Activated CD8-positive, alpha-beta T cell treated with anti-CD3 and anti-CD28 coated beads for 36 hours (primary cell): ENCODE measurements around the gene RNF39. TPM values are rescaled to one million over a fixed set of nuclear protein-coding genes. Genes with fewer than 3 reads are reported as not detected.
"Not testable (repeated sequence)": the region's sequence is repeated elsewhere in the genome, so short reads cannot be mapped to it uniquely, and the experiment has no call there.

Experiments used
- ATAC-seq: fragments of 200-7000 bp; cut with Tn5 transposase; one replicate; pipeline ENCODE4 v1.10.0; 2021; ENCODE audit warnings: mild to moderate bottlenecking, moderate library complexity
- CTCF ChIA-PET: fragments of 350-600 bp; sonication (Branson Sonifier 250); formaldehyde crosslinking; loops from one replicate; lab custom pipeline; 2021; ENCODE audit warnings: antibody characterized with exemption; lab: Charles Lee
- POLR2A ChIA-PET: fragments of 350-600 bp; sonication (Branson Sonifier 250); formaldehyde crosslinking; loops from one replicate; lab custom pipeline; 2021; ENCODE audit warnings: antibody characterized with exemption; lab: Charles Lee
- DNase-seq: peaks from one replicate; pipeline ENCODE4 v3.0.0-alpha.2; 2020
- H3K27ac Mint-ChIP-seq: one replicate; pipeline ENCODE4 v1.8.0; 2021; ENCODE audit warnings: mild to moderate bottlenecking, mixed read lengths
- H3K27me3 Mint-ChIP-seq: one replicate; pipeline ENCODE4 v1.8.0; 2021; ENCODE audit warnings: mixed read lengths
- H3K36me3 Mint-ChIP-seq: one replicate; pipeline ENCODE4 v1.8.0; 2021; ENCODE audit warnings: low read depth, mixed read lengths
- H3K4me1 Mint-ChIP-seq: one replicate; pipeline ENCODE4 v1.8.0; 2021; ENCODE audit warnings: low read depth, mixed read lengths
- H3K4me3 Mint-ChIP-seq: one replicate; pipeline ENCODE4 v1.8.0; 2021; ENCODE audit warnings: mild to moderate bottlenecking, moderate library complexity, mixed read lengths
- H3K9me3 Mint-ChIP-seq: one replicate; pipeline ENCODE4 v1.8.0; 2021; ENCODE audit warnings: mixed read lengths
- CTCF ChIP-seq: fragments of 200-600 bp; IDR thresholded peaks from one replicate; pipeline ENCODE4 v1.8.0; 2022; ENCODE audit warnings: antibody characterized with exemption, mild to moderate bottlenecking
- intact Hi-C: fragments of 100-400 bp; cut with micrococcal nuclease; formaldehyde crosslinking; loops from one replicate; pipeline ENCODE4 v1.10.0; 2022
- total RNA-seq, 2 experiments: library from RNA; stranded (reverse); gene quantifications; one replicate each; pipeline ENCODE4 v1.2.3, GENCODE V29; 2021

Gene RNF39
- total RNA-seq = not detected

DNA sequence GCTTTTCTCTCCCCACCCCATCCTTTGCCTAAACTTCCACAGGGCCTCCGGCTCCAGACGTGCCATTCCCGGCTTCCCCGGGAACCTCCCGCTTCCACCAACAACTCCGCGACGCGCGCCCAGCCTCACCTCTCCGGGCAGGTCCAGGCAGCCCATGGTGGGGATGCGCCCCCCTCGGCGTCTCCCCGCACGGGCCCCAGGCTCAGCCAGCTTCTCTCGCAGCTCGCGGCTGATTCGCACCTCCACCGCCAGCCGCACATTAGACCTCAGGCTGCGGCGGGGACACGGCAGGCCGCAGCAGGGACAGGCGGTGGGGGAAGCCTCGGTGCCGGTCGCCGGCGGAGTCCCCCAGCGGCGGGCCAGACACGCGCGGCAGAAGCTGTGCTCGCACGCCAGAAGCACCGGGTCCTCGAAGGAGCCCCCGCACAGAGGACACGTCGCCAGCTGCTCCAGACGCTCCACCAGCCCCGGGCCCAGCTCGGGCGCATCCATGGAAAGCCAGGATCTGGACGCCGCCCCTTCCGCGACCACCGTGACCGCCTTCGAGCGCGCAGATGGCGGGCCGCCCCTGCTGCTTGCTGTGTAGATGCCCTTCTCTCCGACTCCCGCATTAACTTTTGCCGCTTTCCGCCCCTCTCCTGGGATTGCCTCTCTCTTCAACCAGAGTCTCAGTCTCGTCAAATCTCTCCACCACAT is at the start of gene RNF39:
Gene RNF39, minus strand, starts transcription at position 676 of the 696 bp plus-strand sequence. Its CDS starts 184 bp downstream, at position 492.
- DNase-seq = no peak
- no peak for TF ChIP-seq CTCF
- POLR2A ChIA-PET = no interaction called here
- no peaks in the 10 kb centered on the region for H3K9me3 Mint-ChIP-seq
- H3K36me3 Mint-ChIP-seq = peaks cover 6% of the 10 kb centered on the region
- peaks cover 58% of the 10 kb centered on the region for H3K27me3 Mint-ChIP-seq
- intact Hi-C loops = no loop called here
- ATAC-seq = no peak
- peaks cover 30% of the 10 kb centered on the region for H3K4me1 Mint-ChIP-seq
- H3K27ac Mint-ChIP-seq = no peak within 1 kb of the TSS
- CTCF ChIA-PET = interaction anchor here (1.6 to 1.8 kb wide), 2 partner anchors 27 to 56 kb away, joined by 7 to 11 read pairs; no protein-coding TSS in a partner anchor
- H3K4me3 Mint-ChIP-seq = peak within 1 kb of the TSS; percentile 42

- H3K27me3 Mint-ChIP-seq = peaks cover 26% of the 10 kb centered on the region
- H3K9me3 Mint-ChIP-seq = no peaks in the 10 kb centered on the region
- intact Hi-C loops = no loop called here
- no peak overlapping the region for H3K4me3 Mint-ChIP-seq
- ChIA-PET CTCF (interaction anchor here (0.7 to 1.6 kb wide), 4 partner anchors 9 to 19 kb away, joined by 3 to 15 read pairs (median 4); no protein-coding TSS in a partner anchor), POLR2A (interaction anchor here (0.6 kb wide), 1 partner anchor 1820 kb away, joined by 4 read pairs; no protein-coding TSS in a partner anchor)
- H3K4me1 Mint-ChIP-seq = no peaks in the 10 kb centered on the region
- TF ChIP-seq CTCF = no peak
- no peak overlapping the region for H3K27ac Mint-ChIP-seq
- ATAC-seq (no peak), DNase-seq (no peak)
- H3K36me3 Mint-ChIP-seq = no peaks in the 10 kb centered on the region
These were observed 46.9 kb upstream of the RNF39 start for GRCh38 chr6:30122515-30122914.

GRCh38 chr6:30121446-30122366 is 46.1 kb upstream of the RNF39 start:
- intact Hi-C loops = no loop called here
- ChIA-PET POLR2A (no interaction called here), CTCF (interaction anchor here (0.7 to 1.6 kb wide), 4 partner anchors 9 to 18 kb away, joined by 3 to 15 read pairs (median 4); no protein-coding TSS in a partner anchor)
- Mint-ChIP-seq H3K36me3 (no peaks in the 10 kb centered on the region), H3K27me3 (peaks cover 18% of the 10 kb centered on the region), H3K27ac (no peak overlapping the region), H3K4me1 (no peaks in the 10 kb centered on the region), H3K9me3 (no peaks in the 10 kb centered on the region), H3K4me3 (no peak overlapping the region)
- ATAC-seq (no peak), DNase-seq (no peak)
- no peak for TF ChIP-seq CTCF

DNA sequence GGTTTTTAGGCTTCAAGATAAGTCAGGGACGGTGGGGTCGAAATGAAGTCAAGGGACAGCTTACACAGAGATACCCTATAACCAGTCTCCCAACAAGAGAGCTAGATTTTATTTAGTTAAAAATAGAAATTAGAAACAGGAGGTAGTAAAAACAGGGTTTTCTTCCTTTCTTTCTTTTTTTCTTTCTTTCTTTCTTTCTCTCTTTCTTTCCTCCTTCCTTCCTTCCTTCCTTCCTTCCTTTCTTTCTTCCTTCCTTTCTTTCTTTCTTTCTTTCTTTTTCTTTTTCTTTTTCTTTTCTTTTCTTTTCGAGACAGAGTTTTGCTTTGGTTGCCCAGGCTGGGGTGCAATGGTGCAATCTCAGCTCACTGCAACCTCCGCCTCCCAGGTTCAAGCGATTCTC is 43.1 kb upstream of the RNF39 start:
- DNase-seq, H3K9me3 Mint-ChIP-seq, POLR2A ChIA-PET, intact Hi-C loops, H3K4me1 Mint-ChIP-seq, H3K27ac Mint-ChIP-seq, ATAC-seq, H3K4me3 Mint-ChIP-seq, H3K36me3 Mint-ChIP-seq: not testable (repeated sequence)
- CTCF ChIA-PET = interaction anchor here (1.8 to 2.4 kb wide), 2 partner anchors 13 to 15 kb away, joined by 5 to 15 read pairs; no protein-coding TSS in a partner anchor
- H3K27me3 Mint-ChIP-seq = peaks cover 22% of the 10 kb centered on the region

DNA sequence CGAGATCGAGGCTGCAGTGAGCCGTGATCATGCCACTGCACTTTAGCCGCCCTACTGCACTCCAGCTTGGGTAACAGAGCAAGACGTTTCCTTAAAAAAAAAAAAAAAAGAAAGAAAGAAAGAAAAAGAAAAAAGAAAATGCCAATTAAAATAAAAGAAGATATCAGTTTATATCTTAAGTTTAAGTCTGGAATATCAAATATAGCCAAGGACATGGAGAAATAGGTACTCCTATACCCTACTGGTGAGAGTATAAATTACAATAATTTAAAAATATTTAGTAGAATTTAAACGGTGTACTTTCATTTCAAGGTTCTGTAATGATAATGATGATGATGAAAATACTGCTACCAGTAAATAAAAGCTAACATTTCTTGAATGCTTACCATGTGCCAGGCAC is 41.2 kb upstream of the RNF39 start:
- Mint-ChIP-seq H3K27ac (no peak overlapping the region), H3K36me3 (no peaks in the 10 kb centered on the region), H3K27me3 (peaks cover 26% of the 10 kb centered on the region), H3K4me1 (peaks cover 13% of the 10 kb centered on the region), H3K4me3 (no peak overlapping the region), H3K9me3 (no peaks in the 10 kb centered on the region)
- ChIA-PET POLR2A (interaction anchor here (0.7 kb wide), 1 partner anchor 857 kb away, joined by 3 read pairs; no protein-coding TSS in a partner anchor), CTCF (interaction anchor here (0.8 to 7.7 kb wide), 2 partner anchors 15 to 54 kb away, joined by 3 to 61 read pairs; no protein-coding TSS in a partner anchor)
- ATAC-seq (no peak), DNase-seq (no peak)
- TF ChIP-seq CTCF = peak; percentile 14
- intact Hi-C loops = no loop called here
